GM21717 (cell line): Measurements from ENCODE around the gene MEX3B.
"Not testable (repeated sequence)": the region's sequence is repeated elsewhere in the genome, so short reads cannot be mapped to it uniquely, and the experiment has no call there.

Source experiments
- ATAC-seq: cut with Tn5 transposase; IDR thresholded peaks from one replicate; pipeline ENCODE4 v1.9.1; 2021; ENCODE audit warnings: mild to moderate bottlenecking, moderate library complexity; ENCODE audit not compliant: unreplicated experiment

The MEX3B gene

GRCh38 chr15:82014989-82015388 lies 30.8 kb downstream of the MEX3B start:
- ATAC-seq = no peak

GRCh38 chr15:82012908-82013307 lies 32.9 kb downstream of the MEX3B start:
- no peak for ATAC-seq

GRCh38 chr15:82005239-82005638 lies 40.6 kb downstream of the MEX3B start:
- no peak for ATAC-seq

- ATAC-seq = no peak
Observed at GRCh38 chr15:82003916-82004315, 41.9 kb downstream of the MEX3B start.

GRCh38 chr15:81995081-81995480 lies 50.7 kb downstream of the MEX3B start:
- not testable (repeated sequence) for ATAC-seq

- no peak for ATAC-seq
Observed at GRCh38 chr15:81992523-81992922, 53.3 kb downstream of the MEX3B start.
